GM12872 (cell line): ENCODE results near the gene S1PR3.

Source experiments
- CTCF ChIP-seq: IDR thresholded peaks from 3 replicates; pipeline ENCODE4 v1.5.1; 2011; ENCODE audit warnings: low read depth, mild to moderate bottlenecking, low read length, moderate library complexity; ENCODE audit not compliant: insufficient read depth

Gene S1PR3

GRCh38 chr9:89039104-89039465 is 47.8 kb downstream of the S1PR3 start:
- no peak for TF ChIP-seq CTCF

GRCh38 chr9:89039664-89040063 is 48.4 kb downstream of the S1PR3 start:
- no peak for TF ChIP-seq CTCF

DNA sequence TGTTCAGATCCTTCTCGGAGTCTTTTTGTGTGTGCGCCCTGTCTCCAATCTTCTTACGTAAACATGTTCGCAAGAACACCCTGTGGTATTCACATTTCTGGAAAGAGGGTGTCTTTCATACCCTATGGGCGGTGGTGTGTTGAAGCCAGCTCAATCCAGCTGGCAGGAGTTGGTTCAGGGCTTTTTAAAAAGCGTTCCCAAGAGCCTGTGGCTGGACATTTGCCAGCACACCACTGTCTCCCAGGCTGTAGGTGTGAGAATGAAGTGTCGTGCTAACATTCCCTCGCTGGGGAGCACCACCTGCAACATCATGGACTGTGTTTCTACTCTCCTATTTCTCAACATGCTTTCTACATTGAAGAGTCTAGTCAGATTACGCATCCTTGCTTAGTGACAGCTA is 51.7 kb downstream of the S1PR3 start:
- no peak for TF ChIP-seq CTCF

DNA sequence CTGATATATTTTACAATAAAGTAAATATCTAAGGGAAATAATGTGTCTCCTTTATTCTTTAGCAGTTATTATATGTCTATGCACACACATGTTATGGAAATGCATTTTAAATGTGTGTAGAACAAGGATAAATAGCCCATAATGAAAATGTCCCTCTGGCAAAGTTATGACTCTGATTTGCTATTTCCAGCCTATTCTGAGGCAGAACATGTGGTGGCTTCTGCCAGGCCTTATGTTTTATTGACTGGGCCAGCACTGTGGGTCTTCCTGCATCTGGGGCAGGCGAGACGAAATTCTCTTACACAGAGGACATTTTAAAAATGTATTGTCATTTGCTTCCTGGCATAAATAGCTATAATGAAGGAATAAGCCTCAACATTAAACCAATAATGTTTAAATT is 52.8 kb downstream of the S1PR3 start:
- TF ChIP-seq CTCF = no peak

GRCh38 chr9:89044881-89045280 is 53.6 kb downstream of the S1PR3 start:
- no peak for TF ChIP-seq CTCF

DNA sequence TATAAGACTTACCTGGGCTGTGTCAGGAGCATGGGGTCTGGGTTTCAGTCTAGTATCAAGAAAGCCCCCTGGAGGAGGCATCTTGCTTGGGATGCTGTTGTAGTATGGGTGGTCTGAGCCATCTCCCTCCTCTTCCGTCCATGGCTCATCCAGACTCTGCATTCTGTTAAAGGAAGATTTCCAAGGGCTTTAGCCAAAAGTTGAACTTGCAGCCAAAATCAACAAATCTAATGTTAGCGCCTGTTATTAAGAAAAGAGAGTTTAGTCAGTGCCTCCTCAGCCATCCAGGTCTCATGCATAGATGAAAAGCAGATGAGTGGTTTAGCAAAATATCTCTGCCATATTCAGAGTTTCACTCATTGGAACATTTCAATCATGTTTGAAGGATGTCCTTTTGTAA is 55.6 kb downstream of the S1PR3 start:
- TF ChIP-seq CTCF = no peak

DNA sequence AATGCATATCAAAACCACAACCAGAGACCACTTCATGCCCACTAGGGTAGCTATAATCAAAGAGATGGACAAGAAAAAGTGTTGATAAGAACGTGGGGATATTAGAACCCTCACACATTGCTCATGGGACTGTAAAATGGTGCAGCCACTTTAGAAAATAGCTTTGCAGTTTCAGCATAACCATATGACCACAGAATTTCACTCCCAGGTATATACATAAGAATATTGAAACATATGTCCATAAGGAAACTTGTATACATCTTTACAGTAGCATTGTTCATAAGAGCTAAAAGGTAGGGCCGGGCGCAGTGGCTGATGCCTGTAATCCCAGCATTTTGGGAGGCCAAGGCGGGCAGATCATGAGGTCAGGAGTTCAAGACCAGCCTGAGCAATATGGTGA is 56.4 kb downstream of the S1PR3 start:
- no peak for TF ChIP-seq CTCF

- TF ChIP-seq CTCF = no peak
These were observed 57.3 kb downstream of the S1PR3 start for GRCh38 chr9:89048616-89049015.
